H9 (cell line): Measurements from ENCODE around the gene PLEKHF1. TPM values are rescaled to one million over a fixed set of nuclear protein-coding genes. Genes with fewer than 3 reads are reported as not detected.

Source experiments
- DNase-seq: peaks from one replicate; pipeline ENCODE4 v3.0.0-alpha.2; 2017
- H2AFZ ChIP-seq: one replicate; pipeline ENCODE4 v1.6.1; 2013; ENCODE audit warnings: mild to moderate bottlenecking, low read length, control low read depth, moderate library complexity
- H2AK5ac ChIP-seq: 2 replicates; pipeline ENCODE4 v1.6.1; 2013; ENCODE audit warnings: low read length, control low read depth, mixed read lengths; ENCODE audit not compliant: insufficient read length
- H2BK120ac ChIP-seq: one replicate; pipeline ENCODE4 v1.6.1; 2013; ENCODE audit warnings: low read depth, mild to moderate bottlenecking, low read length, control low read depth, inconsistent platforms; ENCODE audit not compliant: poor library complexity, severe bottlenecking
- H2BK12ac ChIP-seq: 2 replicates; pipeline ENCODE4 v1.6.1; 2013; ENCODE audit warnings: low read length, control low read depth, mixed read lengths, low read depth; ENCODE audit not compliant: insufficient read length
- H2BK15ac ChIP-seq: 2 replicates; pipeline ENCODE4 v1.6.1; 2013; ENCODE audit warnings: low read depth, low read length, control low read depth
- H2BK20ac ChIP-seq: one replicate; pipeline ENCODE4 v1.6.1; 2013; ENCODE audit warnings: low read depth, mild to moderate bottlenecking, low read length, control low read depth, inconsistent platforms; ENCODE audit not compliant: poor library complexity, severe bottlenecking
- H2BK5ac ChIP-seq: 2 replicates; pipeline ENCODE4 v1.6.1; 2013; ENCODE audit warnings: low read length, control low read depth, mixed read lengths; ENCODE audit not compliant: insufficient read length
- H3K14ac ChIP-seq: 2 replicates; pipeline ENCODE4 v1.6.1; 2013; ENCODE audit warnings: low read length, control low read depth; ENCODE audit not compliant: insufficient read depth
- H3K18ac ChIP-seq: 2 replicates; pipeline ENCODE4 v1.6.1; 2013; ENCODE audit warnings: low read depth, mild to moderate bottlenecking, mixed read lengths, low read length, control low read depth; ENCODE audit not compliant: insufficient read length
- H3K23ac ChIP-seq: 2 replicates; pipeline ENCODE4 v1.6.1; 2013; ENCODE audit warnings: low read length, control low read depth, mixed read lengths, low read depth; ENCODE audit not compliant: insufficient read length
- H3K23me2 ChIP-seq: 2 replicates; pipeline ENCODE4 v1.6.1; 2013; ENCODE audit warnings: low read depth, mild to moderate bottlenecking, mixed read lengths, low read length, control low read depth; ENCODE audit not compliant: insufficient read length, poor library complexity, severe bottlenecking
- H3K27ac ChIP-seq: 2 replicates; pipeline ENCODE4 v1.5.1; 2013; ENCODE audit warnings: low read length, control low read depth, mixed read lengths, low read depth; ENCODE audit not compliant: insufficient read length
- H3K27me3 ChIP-seq: 2 replicates; pipeline ENCODE4 v1.6.1; 2013; ENCODE audit warnings: low read length, control low read depth, inconsistent platforms; ENCODE audit not compliant: insufficient read depth
- H3K4ac ChIP-seq: 2 replicates; pipeline ENCODE4 v1.6.1; 2013; ENCODE audit warnings: low read depth, mild to moderate bottlenecking, control low read depth, inconsistent platforms, low read length, moderate library complexity
- H3K4me1 ChIP-seq: 2 replicates; pipeline ENCODE4 v1.6.1; 2013; ENCODE audit warnings: low read length, control low read depth, inconsistent platforms; ENCODE audit not compliant: insufficient read depth
- H3K4me2 ChIP-seq: 2 replicates; pipeline ENCODE4 v1.6.1; 2013; ENCODE audit warnings: low read length, control low read depth, mixed read lengths; ENCODE audit not compliant: insufficient read length, insufficient read depth
- H3K56ac ChIP-seq: 2 replicates; pipeline ENCODE4 v1.6.1; 2013; ENCODE audit warnings: low read depth, mild to moderate bottlenecking, mixed read lengths, low read length, control low read depth; ENCODE audit not compliant: insufficient read length
- H3K79me1 ChIP-seq: 2 replicates; pipeline ENCODE4 v1.6.1; 2013; ENCODE audit warnings: low read depth, mild to moderate bottlenecking, moderate library complexity, low read length, control low read depth, inconsistent platforms; ENCODE audit not compliant: insufficient read depth, poor library complexity, severe bottlenecking
- H3K79me2 ChIP-seq: 2 replicates; pipeline ENCODE4 v1.6.1; 2013; ENCODE audit warnings: low read length, control low read depth, inconsistent platforms; ENCODE audit not compliant: insufficient read depth
- H3K9ac ChIP-seq: 2 replicates; pipeline ENCODE4 v1.6.1; 2013; ENCODE audit warnings: low read length, control low read depth, mixed read lengths; ENCODE audit not compliant: insufficient read length; ENCODE audit errors: extremely low read depth
- H3K9me3 ChIP-seq: one replicate; pipeline ENCODE4 v1.6.1; 2013; ENCODE audit warnings: low read depth, low read length, inconsistent platforms; ENCODE audit not compliant: control insufficient read depth
- H3T11ph ChIP-seq: one replicate; pipeline ENCODE4 v1.6.1; 2013; ENCODE audit warnings: mild to moderate bottlenecking, low read length, control low read depth, inconsistent platforms
- H4K20me1 ChIP-seq: one replicate; pipeline ENCODE4 v1.6.1; 2013; ENCODE audit not compliant: control insufficient read depth, insufficient read length, insufficient read depth
- H4K5ac ChIP-seq: 2 replicates; pipeline ENCODE4 v1.6.1; 2013; ENCODE audit warnings: low read depth, mild to moderate bottlenecking, mixed read lengths, low read length, control low read depth; ENCODE audit not compliant: insufficient read length
- H4K8ac ChIP-seq: replicated peaks from 2 replicates; pipeline ENCODE4 v1.6.1; 2013; ENCODE audit warnings: low read length, control low read depth, mixed read lengths, low read depth; ENCODE audit not compliant: insufficient read length
- H4K91ac ChIP-seq: 2 replicates; pipeline ENCODE4 v1.6.1; 2013; ENCODE audit warnings: low read depth, mild to moderate bottlenecking, moderate library complexity, mixed read lengths, low read length, control low read depth; ENCODE audit not compliant: insufficient read length
- H3K27ac Mint-ChIP-seq, 3 experiments: 2 replicates in 2 of 3; 3 replicates in 1 of 3; pipeline ENCODE4 v1.8.0; 2020 to 2021; ENCODE audit warnings: mixed read lengths in 3 of 3, mild to moderate bottlenecking in 1 of 3, moderate library complexity in 1 of 3
- H3K27me3 Mint-ChIP-seq: 2 replicates; pipeline ENCODE4 v1.8.0; 2021; ENCODE audit warnings: low read depth, mild to moderate bottlenecking, moderate library complexity, mixed read lengths
- H3K36me3 Mint-ChIP-seq, 3 experiments: 2 replicates in 2 of 3; 3 replicates in 1 of 3; pipeline ENCODE4 v1.8.0; 2020 to 2021; ENCODE audit warnings: low read depth in 3 of 3, mixed read lengths in 3 of 3; ENCODE audit not compliant: insufficient read depth in 1 of 3
- H3K4me1 Mint-ChIP-seq, 2 experiments: 2 replicates each; pipeline ENCODE4 v1.8.0; 2020; ENCODE audit warnings: mixed read lengths in 2 of 2
- H3K4me3 Mint-ChIP-seq, 2 experiments: 2 replicates in 1 of 2; 3 replicates in 1 of 2; pipeline ENCODE4 v1.8.0; 2020 to 2021; ENCODE audit warnings: mild to moderate bottlenecking in 2 of 2, mixed read lengths in 2 of 2, moderate library complexity in 1 of 2
- H3K9me3 Mint-ChIP-seq, 2 experiments: 2 replicates in 1 of 2; 3 replicates in 1 of 2; pipeline ENCODE4 v1.8.0; 2020; ENCODE audit warnings: mild to moderate bottlenecking in 2 of 2, mixed read lengths in 2 of 2, moderate library complexity in 1 of 2
- CTCF ChIP-seq: fragments of 200-600 bp; sonication (generic); conservative IDR thresholded peaks from 3 replicates; pipeline ENCODE4 v1.8.0; 2021; ENCODE audit warnings: antibody characterized with exemption, mild to moderate bottlenecking
- WGBS: extraction: QIAGEN DNeasy Blood & Tissue Kit; methylation state at CpG from one replicate; pipeline ENCODE4 v1.1.7; 2013; ENCODE audit warnings: missing lambda C conversion rate, low lambda C conversion rate, mixed read lengths; ENCODE audit not compliant: insufficient read length; ENCODE audit errors: extremely low coverage; 5-methylcytosine and 5-hydroxymethylcytosine counted together
- total RNA-seq: library from RNA; stranded (reverse); gene quantifications from 2 replicates; pipeline ENCODE4 v1.2.1, GENCODE V29; 2021

PLEKHF1 gene
- total RNA-seq, 1 experiment from 2014 or later, result 4.9 TPM

- Histone ChIP-seq H3K18ac (peak within 1 kb of the TSS; percentile 1), H3T11ph (no peak within 1 kb of the TSS), H3K9me3 (no peaks in the 10 kb centered on the region), H2BK15ac (no peak within 1 kb of the TSS), H3K27ac (no peak within 1 kb of the TSS), H3K4ac (no peak within 1 kb of the TSS), H2BK120ac (no peak within 1 kb of the TSS), H3K23ac (no peak within 1 kb of the TSS), H4K5ac (no peak within 1 kb of the TSS), H3K9ac (peak within 1 kb of the TSS; percentile 46), H3K79me2 (no peaks in the 10 kb centered on the region), H3K4me2 (peak within 1 kb of the TSS; percentile 58), H4K8ac (no peak within 1 kb of the TSS), H3K4me1 (no peaks in the 10 kb centered on the region), H3K14ac (peak within 1 kb of the TSS; percentile 54), H3K56ac (no peak within 1 kb of the TSS), H4K20me1 (no peaks in the 10 kb centered on the region), H2BK20ac (no peak within 1 kb of the TSS), H3K23me2 (peaks cover 4% of the 10 kb centered on the region), H2AK5ac (no peak within 1 kb of the TSS), H3K79me1 (no peaks in the 10 kb centered on the region), H2BK5ac (no peak within 1 kb of the TSS), H4K91ac (no peak within 1 kb of the TSS), H3K27me3 (no peaks in the 10 kb centered on the region), H2AFZ (no peak within 1 kb of the TSS), H2BK12ac (no peak within 1 kb of the TSS)
- Mint-ChIP-seq H3K4me1 (peaks cover 24 to 32% of the 10 kb centered on the region in 2 experiments), H3K27me3 (no peaks in the 10 kb centered on the region), H3K4me3 (peak within 1 kb of the TSS; percentile 74 to 86), H3K9me3 (no peaks in the 10 kb centered on the region), H3K27ac (peak within 1 kb of the TSS in 2 of 3 experiments; percentile 64 to 70; a peak in 2 of 7 replicates), H3K36me3 (no peaks in the 10 kb centered on the region; a peak in 2 of 7 replicates)
- DNase-seq, result no peak
- no CpG with 5 or more reads among the region's 72 CpGs for WGBS
- no peak for TF ChIP-seq CTCF
These were observed 49.9 kb downstream of the PLEKHF1 start, which contains the start of gene C19orf12 for GRCh38 chr19:29714953-29715700. TSS of gene C19orf12 (minus strand) at chr19:29715261. CDS start at chr19:29708413, 6,848 bp downstream.
